ENCODE results near the gene ATP6V0A1. TPM values are rescaled to one million over a fixed set of nuclear protein-coding genes. Genes with fewer than 3 reads are reported as not detected.
A peak's percentile ranks its signal among the peaks of the same experiment; 100 is the strongest.

Gene ATP6V0A1
- total and polyA plus RNA-seq, 2 experiments from 2014 or later, result 23.9 to 42.3 TPM

DNA sequence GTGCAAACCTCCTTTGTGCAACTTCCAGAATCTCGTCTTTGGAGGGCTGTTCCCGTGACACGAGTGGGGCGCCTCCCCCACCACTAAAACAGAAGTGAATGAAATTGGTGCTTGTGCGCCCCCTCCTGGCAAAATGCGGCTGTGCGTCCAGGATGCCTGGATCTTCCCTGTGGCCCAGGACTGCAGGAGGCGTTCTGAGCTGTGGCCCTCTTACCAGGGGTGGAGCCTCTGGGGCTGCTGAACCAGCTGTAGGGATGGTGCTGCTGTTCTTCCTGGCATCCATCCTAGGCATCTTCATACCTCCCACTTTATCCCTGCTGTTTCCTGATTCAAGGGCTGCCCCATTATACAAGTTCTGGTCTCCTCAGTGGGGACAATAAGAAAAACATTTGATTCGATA is 58.8 kb downstream of the ATP6V0A1 start:
- Mint-ChIP-seq H3K27me3 (ENCODE audit: insufficient read depth, low read depth, poor library complexity) (peaks cover 30% of the 10 kb centered on the region), H3K4me1 (peaks cover 42% of the 10 kb centered on the region), H3K36me3 (ENCODE audit: low read depth) (peaks cover 31% of the 10 kb centered on the region), H3K27ac (no peak overlapping the region), H3K9me3 (no peaks in the 10 kb centered on the region), H3K4me3 (no peak overlapping the region)
- no peaks in the 10 kb centered on the region for H3K9me2 ChIP-seq (ENCODE audit: insufficient read depth)
- H4K20me1 ChIP-seq (replicated peaks; ENCODE audit: insufficient read depth), result peaks cover 18% of the 10 kb centered on the region
- no peak for TF ChIP-seq EZH2phosphoT487 (IDR thresholded peaks at IDR 0.05; ENCODE audit: unreplicated experiment)
- no peak for TF ChIP-seq ZNF114 (CRISPR knock-in tag; IDR thresholded peaks at IDR 0.05)
- TF ChIP-seq JUNB (IDR thresholded peaks at IDR 0.05; ENCODE audit: unreplicated experiment), result no peak
- TF ChIP-seq, protein P1, sequence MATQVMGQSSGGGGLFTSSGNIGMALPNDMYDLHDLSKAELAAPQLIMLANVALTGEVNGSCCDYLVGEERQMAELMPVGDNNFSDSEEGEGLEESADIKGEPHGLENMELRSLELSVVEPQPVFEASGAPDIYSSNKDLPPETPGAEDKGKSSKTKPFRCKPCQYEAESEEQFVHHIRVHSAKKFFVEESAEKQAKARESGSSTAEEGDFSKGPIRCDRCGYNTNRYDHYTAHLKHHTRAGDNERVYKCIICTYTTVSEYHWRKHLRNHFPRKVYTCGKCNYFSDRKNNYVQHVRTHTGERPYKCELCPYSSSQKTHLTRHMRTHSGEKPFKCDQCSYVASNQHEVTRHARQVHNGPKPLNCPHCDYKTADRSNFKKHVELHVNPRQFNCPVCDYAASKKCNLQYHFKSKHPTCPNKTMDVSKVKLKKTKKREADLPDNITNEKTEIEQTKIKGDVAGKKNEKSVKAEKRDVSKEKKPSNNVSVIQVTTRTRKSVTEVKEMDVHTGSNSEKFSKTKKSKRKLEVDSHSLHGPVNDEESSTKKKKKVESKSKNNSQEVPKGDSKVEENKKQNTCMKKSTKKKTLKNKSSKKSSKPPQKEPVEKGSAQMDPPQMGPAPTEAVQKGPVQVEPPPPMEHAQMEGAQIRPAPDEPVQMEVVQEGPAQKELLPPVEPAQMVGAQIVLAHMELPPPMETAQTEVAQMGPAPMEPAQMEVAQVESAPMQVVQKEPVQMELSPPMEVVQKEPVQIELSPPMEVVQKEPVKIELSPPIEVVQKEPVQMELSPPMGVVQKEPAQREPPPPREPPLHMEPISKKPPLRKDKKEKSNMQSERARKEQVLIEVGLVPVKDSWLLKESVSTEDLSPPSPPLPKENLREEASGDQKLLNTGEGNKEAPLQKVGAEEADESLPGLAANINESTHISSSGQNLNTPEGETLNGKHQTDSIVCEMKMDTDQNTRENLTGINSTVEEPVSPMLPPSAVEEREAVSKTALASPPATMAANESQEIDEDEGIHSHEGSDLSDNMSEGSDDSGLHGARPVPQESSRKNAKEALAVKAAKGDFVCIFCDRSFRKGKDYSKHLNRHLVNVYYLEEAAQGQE (IDR thresholded peaks at IDR 0.05; ENCODE audit: unreplicated experiment), result no peak
- no peak for TF ChIP-seq EZH2 (IDR thresholded peaks at IDR 0.05; ENCODE audit: low read depth, unreplicated experiment)
- TF ChIP-seq, protein P2, sequence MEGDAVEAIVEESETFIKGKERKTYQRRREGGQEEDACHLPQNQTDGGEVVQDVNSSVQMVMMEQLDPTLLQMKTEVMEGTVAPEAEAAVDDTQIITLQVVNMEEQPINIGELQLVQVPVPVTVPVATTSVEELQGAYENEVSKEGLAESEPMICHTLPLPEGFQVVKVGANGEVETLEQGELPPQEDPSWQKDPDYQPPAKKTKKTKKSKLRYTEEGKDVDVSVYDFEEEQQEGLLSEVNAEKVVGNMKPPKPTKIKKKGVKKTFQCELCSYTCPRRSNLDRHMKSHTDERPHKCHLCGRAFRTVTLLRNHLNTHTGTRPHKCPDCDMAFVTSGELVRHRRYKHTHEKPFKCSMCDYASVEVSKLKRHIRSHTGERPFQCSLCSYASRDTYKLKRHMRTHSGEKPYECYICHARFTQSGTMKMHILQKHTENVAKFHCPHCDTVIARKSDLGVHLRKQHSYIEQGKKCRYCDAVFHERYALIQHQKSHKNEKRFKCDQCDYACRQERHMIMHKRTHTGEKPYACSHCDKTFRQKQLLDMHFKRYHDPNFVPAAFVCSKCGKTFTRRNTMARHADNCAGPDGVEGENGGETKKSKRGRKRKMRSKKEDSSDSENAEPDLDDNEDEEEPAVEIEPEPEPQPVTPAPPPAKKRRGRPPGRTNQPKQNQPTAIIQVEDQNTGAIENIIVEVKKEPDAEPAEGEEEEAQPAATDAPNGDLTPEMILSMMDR (conservative IDR thresholded peaks at IDR 0.05; ENCODE audit: low read depth in 2 of 2), result peak; percentile 98
- ATAC-seq, result peak; percentile 79
- no peaks in the 10 kb centered on the region for H3K27me3 ChIP-seq (ENCODE audit: insufficient read depth)
- no peaks in the 10 kb centered on the region for H3K36me3 ChIP-seq (ENCODE audit: insufficient read depth)
- H2AFZ ChIP-seq, result no peak overlapping the region
- peak; percentile 90 for DNase-seq (ENCODE audit: low spot score)
- H3K79me2 ChIP-seq (replicated peaks; ENCODE audit: insufficient read depth), result no peaks in the 10 kb centered on the region
- no peak overlapping the region for H3K27ac ChIP-seq (ENCODE audit: low read depth)
- H3K4me1 ChIP-seq (ENCODE audit: insufficient read depth), result peaks cover 23% of the 10 kb centered on the region
- peaks cover 15% of the 10 kb centered on the region for H3F3A ChIP-seq (replicated peaks; ENCODE audit: low read depth)
- no peak overlapping the region for H3K4me3 ChIP-seq
- H3K4me2 ChIP-seq, result no peak overlapping the region

DNA sequence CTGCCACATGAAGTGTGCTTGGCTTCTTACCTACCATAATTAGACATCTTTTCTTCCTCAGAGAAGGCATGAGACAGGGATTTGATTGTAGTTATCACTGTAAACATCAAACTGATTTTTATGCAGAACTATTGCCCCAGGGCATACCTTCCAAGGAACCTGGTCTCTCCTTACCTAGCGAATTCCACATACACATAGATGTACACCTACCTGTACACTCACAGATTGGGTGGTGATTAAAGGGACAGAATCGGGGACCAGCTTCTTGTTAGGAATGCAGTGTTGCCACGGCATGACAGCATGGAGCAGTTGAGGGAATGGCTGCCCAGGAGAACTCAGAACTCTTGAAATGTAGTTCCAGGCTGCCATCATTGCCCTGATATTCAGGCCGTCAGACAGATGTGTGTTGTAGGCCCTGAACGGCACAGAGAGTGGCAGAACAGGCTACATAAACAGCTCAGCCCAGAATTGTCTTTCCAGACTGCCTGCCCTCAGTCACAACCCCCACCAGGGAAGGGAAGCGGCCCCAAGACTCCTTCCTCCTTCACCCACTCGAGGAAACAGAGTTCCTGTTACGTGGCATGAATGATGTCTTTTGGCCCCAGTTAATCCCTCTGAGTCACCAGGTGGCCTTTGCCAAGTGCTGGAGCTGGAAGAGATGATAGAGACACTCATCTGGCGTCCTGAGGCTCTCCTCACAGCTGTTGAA is 59.5 kb downstream of the ATP6V0A1 start:
- Mint-ChIP-seq H3K36me3 (ENCODE audit: low read depth) (peaks cover 35% of the 10 kb centered on the region), H3K4me1 (peaks cover 44% of the 10 kb centered on the region), H3K4me3 (no peak overlapping the region), H3K27me3 (ENCODE audit: insufficient read depth, low read depth, poor library complexity) (peaks cover 30% of the 10 kb centered on the region), H3K9me3 (no peaks in the 10 kb centered on the region), H3K27ac (no peak overlapping the region)
- H4K20me1 ChIP-seq (replicated peaks; ENCODE audit: insufficient read depth), result peaks cover 18% of the 10 kb centered on the region
- peaks cover 23% of the 10 kb centered on the region for H3K4me1 ChIP-seq (ENCODE audit: insufficient read depth)
- H3K4me2 ChIP-seq, result no peak overlapping the region
- no peak overlapping the region for H3K4me3 ChIP-seq
- H3K27ac ChIP-seq (ENCODE audit: low read depth), result no peak overlapping the region
- no peak overlapping the region for H2AFZ ChIP-seq
- no peaks in the 10 kb centered on the region for H3K9me2 ChIP-seq (ENCODE audit: insufficient read depth)
- no peaks in the 10 kb centered on the region for H3K27me3 ChIP-seq (ENCODE audit: insufficient read depth)
- no peak for ATAC-seq
- H3K79me2 ChIP-seq (replicated peaks; ENCODE audit: insufficient read depth), result no peaks in the 10 kb centered on the region
- no peaks in the 10 kb centered on the region for H3K36me3 ChIP-seq (ENCODE audit: insufficient read depth)
- peaks cover 15% of the 10 kb centered on the region for H3F3A ChIP-seq (replicated peaks; ENCODE audit: low read depth)
- no peak for DNase-seq (ENCODE audit: low spot score)
- TF ChIP-seq, protein P2 (conservative IDR thresholded peaks at IDR 0.05; ENCODE audit: low read depth in 2 of 2), result no peak
- no peak for TF ChIP-seq EZH2 (IDR thresholded peaks at IDR 0.05; ENCODE audit: low read depth, unreplicated experiment)
- no peak for TF ChIP-seq CREB1 (CRISPR knock-in tag; IDR thresholded peaks at IDR 0.05; ENCODE audit: low read depth)
- TF ChIP-seq, protein P3, sequence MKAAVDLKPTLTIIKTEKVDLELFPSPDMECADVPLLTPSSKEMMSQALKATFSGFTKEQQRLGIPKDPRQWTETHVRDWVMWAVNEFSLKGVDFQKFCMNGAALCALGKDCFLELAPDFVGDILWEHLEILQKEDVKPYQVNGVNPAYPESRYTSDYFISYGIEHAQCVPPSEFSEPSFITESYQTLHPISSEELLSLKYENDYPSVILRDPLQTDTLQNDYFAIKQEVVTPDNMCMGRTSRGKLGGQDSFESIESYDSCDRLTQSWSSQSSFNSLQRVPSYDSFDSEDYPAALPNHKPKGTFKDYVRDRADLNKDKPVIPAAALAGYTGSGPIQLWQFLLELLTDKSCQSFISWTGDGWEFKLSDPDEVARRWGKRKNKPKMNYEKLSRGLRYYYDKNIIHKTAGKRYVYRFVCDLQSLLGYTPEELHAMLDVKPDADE (IDR thresholded peaks at IDR 0.05), result no peak

Measured in GM23338 (cell line).